Stimulated activated CD4-positive, alpha-beta T cell treated with anti-CD3 and anti-CD28 coated beads, Interleukin-15, amount 100 ng/mL, for 48 hours (primary cell): Measurements from ENCODE around the gene CDC42EP1.

Experiments used
- DNase-seq, 2 donors: peaks; one replicate each; pipeline ENCODE4 v3.0.0-alpha.2; 2020; ENCODE audit warnings: low read depth in 2 of 2

CDC42EP1 gene

GRCh38 chr22:37610480-37611129, 50.3 kb downstream of the CDC42EP1 start:
- no peak for DNase-seq

GRCh38 chr22:37611207-37611606, 50.9 kb downstream of the CDC42EP1 start:
- DNase-seq: no peak

DNA sequence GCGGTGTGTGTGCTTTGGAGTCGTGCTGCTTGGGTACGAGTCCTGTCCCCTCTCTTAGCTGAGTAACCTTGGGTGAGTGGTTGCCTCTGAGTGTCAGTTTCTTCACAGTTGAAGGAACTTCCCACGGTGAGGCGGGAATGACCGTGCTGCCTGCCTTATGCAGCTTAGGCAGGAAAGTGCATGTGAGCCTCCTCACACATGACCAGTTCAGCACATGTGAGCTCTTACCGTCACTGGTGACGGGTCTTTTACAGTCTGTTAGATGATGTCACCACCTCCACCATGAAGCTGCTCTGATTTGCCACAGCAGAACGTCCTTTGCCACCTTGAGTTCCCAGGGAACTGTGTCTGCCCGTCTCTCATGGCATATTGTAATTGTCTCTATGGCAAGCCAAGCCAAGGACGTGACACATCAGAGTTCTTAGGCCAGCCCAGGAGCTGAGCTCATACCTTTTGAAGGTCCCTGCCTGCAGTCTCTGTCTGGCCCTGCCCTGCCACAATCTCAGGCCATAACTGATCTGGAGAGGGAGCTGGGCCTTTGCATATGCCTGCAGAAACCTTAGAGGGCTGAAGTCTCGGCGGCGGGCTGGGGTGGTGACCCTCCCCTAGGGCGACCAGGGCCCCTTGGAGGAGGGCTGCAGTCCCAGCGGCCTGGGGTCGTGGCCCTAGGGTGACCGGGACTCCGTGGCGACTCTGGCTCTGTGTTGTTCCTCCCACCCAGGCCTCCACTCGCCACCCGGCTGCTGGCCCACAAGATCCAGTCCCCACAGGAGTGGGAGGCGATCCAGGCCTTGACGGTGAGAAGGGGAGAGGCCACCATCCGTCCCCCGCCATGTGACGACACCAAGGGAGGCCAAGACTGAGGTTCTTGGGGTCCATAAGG, 56.2 kb downstream of the CDC42EP1 start:
- DNase-seq: no peak

GRCh38 chr22:37617431-37617830, 57.2 kb downstream of the CDC42EP1 start:
- DNase-seq: no peak

DNA sequence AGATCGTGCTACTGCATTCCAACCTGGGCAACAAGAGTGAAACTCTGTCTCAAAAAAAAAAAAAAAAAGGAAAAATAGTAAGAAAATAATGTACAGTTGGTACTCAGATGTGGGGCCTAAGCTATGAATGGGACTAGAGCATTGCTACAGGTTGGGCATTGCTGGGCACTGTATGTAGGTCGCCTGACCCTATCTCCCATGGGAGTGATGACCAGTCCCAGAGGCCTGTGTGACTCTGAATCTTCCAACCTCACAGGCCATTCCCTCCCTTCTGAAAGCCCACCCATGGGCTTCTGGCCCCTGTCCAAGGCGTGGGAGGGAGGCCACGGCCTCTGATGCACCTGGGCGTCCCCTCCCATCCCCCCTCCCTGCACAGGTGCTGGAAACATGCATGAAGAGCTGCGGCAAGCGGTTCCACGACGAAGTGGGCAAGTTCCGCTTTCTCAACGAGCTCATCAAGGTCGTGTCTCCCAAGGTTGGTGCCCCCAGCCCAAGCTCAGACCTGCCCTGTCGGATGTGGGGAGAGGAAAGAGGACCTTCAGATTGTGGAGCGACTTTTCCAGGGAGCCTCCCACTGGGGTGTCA, 57.9 kb downstream of the CDC42EP1 start:
- no peak for DNase-seq

- no peak for DNase-seq
Measured at GRCh38 chr22:37618674-37619073, 58.4 kb downstream of the CDC42EP1 start.
